ENCODE data around the gene KCNH3. TPM values are rescaled to one million over a fixed set of nuclear protein-coding genes. Genes with fewer than 3 reads are reported as not detected.

The KCNH3 gene
- total RNA-seq, 6 experiments from 2014 or later: 0.09 to 0.25 (median 0.16) TPM; not detected in 3

DNA sequence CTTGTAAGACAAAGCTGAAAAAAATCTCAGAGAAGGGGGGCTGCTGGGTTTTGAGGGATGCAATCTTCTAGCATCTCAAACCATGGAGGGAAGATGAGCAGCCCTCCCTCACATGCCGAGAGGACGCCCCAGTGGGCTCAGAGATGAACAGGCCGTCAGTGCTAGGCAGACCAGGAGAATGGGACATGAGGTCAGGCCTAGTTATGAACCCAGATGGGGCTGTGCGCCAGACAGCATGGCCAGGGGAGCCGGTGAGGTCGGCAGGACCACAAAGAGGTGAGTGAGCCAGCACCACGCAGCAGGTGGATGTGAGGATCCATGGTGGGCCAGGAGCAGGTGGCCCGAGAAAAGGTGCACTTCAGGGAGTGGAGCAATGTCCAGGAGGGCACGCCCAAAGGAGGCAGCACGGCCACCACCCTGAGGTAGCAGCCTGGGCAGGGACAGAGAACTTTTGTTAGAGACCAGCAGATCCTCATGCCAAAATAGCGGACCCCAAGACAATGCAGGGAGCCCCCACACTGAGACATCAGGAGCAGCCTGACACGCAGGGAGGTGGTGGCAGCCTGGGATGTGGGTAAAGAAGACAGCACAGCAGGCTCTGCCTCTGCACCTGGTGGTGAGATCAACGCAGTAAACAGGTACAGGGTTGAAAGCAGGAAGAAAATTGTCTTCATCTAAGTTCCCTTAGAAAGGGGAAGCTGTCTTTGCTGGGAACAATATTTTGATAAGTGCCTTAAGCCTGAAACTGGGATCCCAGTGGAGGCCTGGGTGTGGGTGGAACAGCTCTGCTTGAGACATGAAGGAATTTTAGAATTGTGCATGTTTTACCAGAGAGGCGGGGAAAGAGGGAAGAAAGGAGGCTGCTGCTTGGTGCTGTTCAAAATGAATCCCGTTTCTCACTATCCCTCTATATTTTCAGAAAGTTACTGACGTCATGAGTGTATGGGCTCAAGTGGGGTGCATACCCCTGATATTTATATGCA is 46.9 kb downstream of the KCNH3 start:
- no peak for DNase-seq
- Histone ChIP-seq H3K27me3 (no peaks in the 10 kb centered on the region), H3K9me3 (no peaks in the 10 kb centered on the region), H3K27ac (no peak overlapping the region), H3K36me3 (no peaks in the 10 kb centered on the region), H3K4me3 (no peak overlapping the region), H3K4me1 (no peaks in the 10 kb centered on the region)
- TF ChIP-seq, protein P1, sequence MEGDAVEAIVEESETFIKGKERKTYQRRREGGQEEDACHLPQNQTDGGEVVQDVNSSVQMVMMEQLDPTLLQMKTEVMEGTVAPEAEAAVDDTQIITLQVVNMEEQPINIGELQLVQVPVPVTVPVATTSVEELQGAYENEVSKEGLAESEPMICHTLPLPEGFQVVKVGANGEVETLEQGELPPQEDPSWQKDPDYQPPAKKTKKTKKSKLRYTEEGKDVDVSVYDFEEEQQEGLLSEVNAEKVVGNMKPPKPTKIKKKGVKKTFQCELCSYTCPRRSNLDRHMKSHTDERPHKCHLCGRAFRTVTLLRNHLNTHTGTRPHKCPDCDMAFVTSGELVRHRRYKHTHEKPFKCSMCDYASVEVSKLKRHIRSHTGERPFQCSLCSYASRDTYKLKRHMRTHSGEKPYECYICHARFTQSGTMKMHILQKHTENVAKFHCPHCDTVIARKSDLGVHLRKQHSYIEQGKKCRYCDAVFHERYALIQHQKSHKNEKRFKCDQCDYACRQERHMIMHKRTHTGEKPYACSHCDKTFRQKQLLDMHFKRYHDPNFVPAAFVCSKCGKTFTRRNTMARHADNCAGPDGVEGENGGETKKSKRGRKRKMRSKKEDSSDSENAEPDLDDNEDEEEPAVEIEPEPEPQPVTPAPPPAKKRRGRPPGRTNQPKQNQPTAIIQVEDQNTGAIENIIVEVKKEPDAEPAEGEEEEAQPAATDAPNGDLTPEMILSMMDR (IDR thresholded peaks at IDR 0.05): no peak
- no peak for TF ChIP-seq POLR2A (IDR thresholded peaks at IDR 0.05)
- WGBS (ENCODE audit: insufficient coverage, low coverage, low lambda C conversion rate, missing lambda C conversion rate): 86% methylated on average over 6 of the region's 16 CpGs
- no peak for ATAC-seq
- intact Hi-C loops (cut with DNase I): no loop called here

DNA sequence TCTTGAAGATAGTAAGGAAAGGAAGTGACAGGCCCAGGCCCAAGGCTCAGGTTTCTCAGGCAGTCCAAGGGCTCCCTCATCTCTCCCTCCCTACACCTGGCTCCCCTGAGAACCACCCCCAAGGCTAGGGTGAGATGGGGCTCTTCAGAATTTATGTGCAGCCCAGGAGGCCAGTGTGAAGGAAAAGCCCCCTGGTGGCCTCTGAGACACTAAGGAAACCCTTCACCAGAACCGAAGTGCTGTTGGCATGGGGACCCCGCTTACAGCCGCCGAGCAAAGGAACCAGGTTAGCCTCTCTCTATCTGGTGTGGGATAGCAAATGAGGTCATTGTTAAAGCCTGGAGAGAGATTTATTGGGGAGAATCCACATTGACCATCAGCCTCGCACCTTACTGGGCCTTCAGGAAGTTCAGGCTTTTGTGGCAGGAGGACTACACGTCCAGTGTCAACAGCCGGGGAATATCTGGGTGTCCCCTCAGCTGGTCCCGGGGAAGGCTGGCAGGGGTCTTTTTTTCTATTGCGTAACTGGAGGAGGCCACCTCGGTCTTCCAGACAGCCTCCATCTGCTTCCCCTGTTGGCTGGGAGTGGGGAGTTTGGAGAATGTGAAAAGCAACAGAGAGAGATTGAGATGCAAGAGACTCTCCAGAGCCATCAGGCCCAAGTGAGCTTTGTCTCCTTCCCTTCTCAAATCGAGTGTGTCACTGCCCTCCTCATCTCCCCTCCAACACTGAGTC is 48.5 kb downstream of the KCNH3 start:
- ATAC-seq: no peak
- H3K9me3 ChIP-seq: no peaks in the 10 kb centered on the region
- no peaks in the 10 kb centered on the region for H3K36me3 ChIP-seq
- intact Hi-C loops (cut with DNase I): no loop called here
- TF ChIP-seq, protein P1 (IDR thresholded peaks at IDR 0.05): no peak
- no peak for TF ChIP-seq POLR2A (IDR thresholded peaks at IDR 0.05)
- no peaks in the 10 kb centered on the region for H3K27me3 ChIP-seq
- H3K4me1 ChIP-seq: no peaks in the 10 kb centered on the region
- no peak for DNase-seq
- 95% methylated on average over 4 of the region's 11 CpGs for WGBS (ENCODE audit: insufficient coverage, low coverage, low lambda C conversion rate, missing lambda C conversion rate)
- no peak overlapping the region for H3K27ac ChIP-seq
- H3K4me3 ChIP-seq: no peak overlapping the region

DNA sequence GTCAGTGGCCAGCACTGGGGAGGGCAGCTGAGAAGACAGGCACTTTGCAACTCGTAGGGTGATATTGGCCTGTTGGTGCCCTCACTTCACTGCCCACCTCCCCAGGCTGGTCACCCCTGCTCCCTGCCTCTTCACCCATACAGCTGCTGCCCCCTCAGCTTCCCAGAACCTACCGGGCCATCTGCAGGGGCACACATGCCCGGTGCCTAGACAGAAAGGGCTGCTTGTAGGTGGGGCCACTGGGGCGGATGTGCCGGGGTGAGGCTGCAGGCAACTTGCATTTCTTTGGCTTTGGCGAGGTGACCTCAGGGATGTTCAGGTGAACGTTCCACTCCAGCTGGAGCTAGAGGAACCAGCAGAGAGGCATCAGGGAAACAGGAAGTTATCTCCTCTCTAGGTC is 49.5 kb downstream of the KCNH3 start:
- Histone ChIP-seq H3K9me3 (no peaks in the 10 kb centered on the region), H3K4me1 (no peaks in the 10 kb centered on the region), H3K27ac (no peak overlapping the region), H3K27me3 (no peaks in the 10 kb centered on the region), H3K36me3 (no peaks in the 10 kb centered on the region), H3K4me3 (no peak overlapping the region)
- WGBS (ENCODE audit: insufficient coverage, low coverage, low lambda C conversion rate, missing lambda C conversion rate): 86% methylated on average over 4 of the region's 7 CpGs
- intact Hi-C loops (cut with DNase I): no loop called here
- TF ChIP-seq, protein P1 (IDR thresholded peaks at IDR 0.05): no peak
- TF ChIP-seq POLR2A (IDR thresholded peaks at IDR 0.05): no peak
- ATAC-seq: peak in 1 of 4 donors; percentile 17
- no peak for DNase-seq

DNA sequence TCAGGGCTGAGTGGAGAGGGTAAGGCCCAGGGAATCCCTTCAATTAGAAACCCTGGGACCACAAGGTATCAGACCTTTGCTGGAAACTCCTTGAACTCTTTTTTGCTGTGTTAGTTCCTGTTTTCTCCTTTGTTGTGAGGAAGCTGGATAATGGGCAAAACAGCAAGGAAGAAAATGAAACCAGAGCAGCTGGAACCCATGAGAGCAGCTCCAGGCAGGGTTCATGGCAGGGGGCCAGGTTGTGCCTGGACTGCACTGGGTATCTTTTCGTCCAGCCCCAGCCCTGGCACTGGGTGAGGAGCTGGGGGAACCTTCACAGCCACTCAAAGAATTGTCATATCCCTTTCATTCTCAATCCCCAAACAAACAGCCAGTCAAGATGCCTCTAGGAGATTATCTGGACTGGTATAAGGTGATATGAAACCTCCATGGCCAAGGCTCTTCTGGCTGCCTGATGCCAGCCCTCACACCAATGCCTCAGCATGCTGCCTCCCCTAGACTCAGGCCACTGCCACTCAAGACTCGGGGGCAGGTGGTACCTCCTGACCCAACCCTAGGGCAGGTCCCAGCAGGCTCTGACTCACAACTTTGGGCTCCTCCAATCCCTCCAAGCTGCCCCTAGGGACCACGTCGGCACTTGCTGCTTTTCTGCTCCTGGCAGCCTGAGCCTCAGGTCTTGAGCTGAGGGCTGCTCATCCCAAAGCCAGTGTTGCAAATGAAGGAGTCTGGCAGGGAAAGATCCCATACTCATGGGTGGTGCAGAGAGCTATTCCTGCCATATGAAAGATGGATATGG is 50.1 kb downstream of the KCNH3 start:
- no peaks in the 10 kb centered on the region for H3K36me3 ChIP-seq
- no peak overlapping the region for H3K4me3 ChIP-seq
- intact Hi-C loops (cut with DNase I): no loop called here
- H3K9me3 ChIP-seq: no peaks in the 10 kb centered on the region
- H3K27ac ChIP-seq: no peak overlapping the region
- H3K4me1 ChIP-seq: no peaks in the 10 kb centered on the region
- DNase-seq (no peak), ATAC-seq (peak in 1 of 4 donors; percentile 17)
- WGBS (ENCODE audit: insufficient coverage, low coverage, low lambda C conversion rate, missing lambda C conversion rate): 60% methylated on average over 3 of the region's 4 CpGs
- H3K27me3 ChIP-seq: no peaks in the 10 kb centered on the region
- TF ChIP-seq, protein P1 (IDR thresholded peaks at IDR 0.05): no peak
- no peak for TF ChIP-seq POLR2A (IDR thresholded peaks at IDR 0.05)

Data from right lobe of liver (tissue), 6 donors.